Breast epithelium (tissue), 4 donors: ENCODE measurements around the gene CRYBB2. TPM values are rescaled to one million over a fixed set of nuclear protein-coding genes. Genes with fewer than 3 reads are reported as not detected.

Experiments used
- DNase-seq, 2 donors: peaks; one replicate each; pipeline ENCODE4 v3.0.0-alpha.2; 2019; ENCODE audit warnings: low spot score in 2 of 2
- H3K27ac ChIP-seq, 2 donors: fragments of 200-600 bp; sonication (generic) in 1 of 2; one replicate each; pipeline ENCODE4 v1.5.1; 2016 to 2019; ENCODE audit warnings: mild to moderate bottlenecking in 1 of 2
- H3K27me3 ChIP-seq, 2 donors: fragments of 200-600 bp; sonication (generic) in 1 of 2; one replicate each; pipeline versions ENCODE4 v1.5.1 to v1.6.0; 2017 to 2019; ENCODE audit warnings: control low read depth in 1 of 2, mild to moderate bottlenecking in 1 of 2
- H3K36me3 ChIP-seq: fragments of 200-600 bp; one replicate; pipeline ENCODE4 v1.5.1; 2019
- H3K4me1 ChIP-seq, 2 donors: fragments of 200-600 bp; sonication (generic); one replicate each; pipeline ENCODE4 v1.5.1; 2016 to 2019; ENCODE audit warnings: control low read depth in 1 of 2
- H3K4me3 ChIP-seq, 3 donors: fragments of 200-600 bp; sonication (generic); 1 replicate in 2 of 3; 2 replicates in 1 of 3; pipeline ENCODE4 v1.5.1; 2016 to 2019; ENCODE audit warnings: mild to moderate bottlenecking in 3 of 3, moderate library complexity in 2 of 3
- H3K9me3 ChIP-seq, 2 donors: fragments of 200-600 bp; sonication (generic) in 1 of 2; one replicate each; pipeline ENCODE4 v1.5.1; 2016 to 2019; ENCODE audit warnings: control low read depth in 1 of 2
- POLR2A ChIP-seq: fragments of 450-650 bp; IDR thresholded peaks from one replicate; pipeline ENCODE4 v1.6.1; 2016; ENCODE audit warnings: antibody characterized with exemption, mild to moderate bottlenecking, moderate library complexity
- POLR2AphosphoS5 ChIP-seq, 3 donors: sonication (generic); formaldehyde crosslinking; IDR thresholded peaks; one replicate each; pipeline ENCODE4 v1.6.1; 2017; ENCODE audit warnings: antibody characterized with exemption in 3 of 3
- intact Hi-C: fragments of 100-400 bp; cut with DNase I; formaldehyde crosslinking; loops from one replicate; pipeline ENCODE4 v1.15.1; 2023; ENCODE audit warnings: low total_unique reads
- total RNA-seq, 3 donors: library from RNA; depleted of rRNA; stranded (reverse); fragments of >200 nt; gene quantifications; one replicate each; pipeline ENCODE4 v1.1.0, GENCODE V29; 2016
- TF ChIP-seq, protein P1 (sequence below), 3 donors: fragments of 450-650 bp; IDR thresholded peaks; one replicate each; pipeline ENCODE4 v1.5.1; 2016 to 2017; ENCODE audit warnings: antibody characterized with exemption in 3 of 3, mild to moderate bottlenecking in 3 of 3, moderate library complexity in 3 of 3

CRYBB2 gene, protein sequence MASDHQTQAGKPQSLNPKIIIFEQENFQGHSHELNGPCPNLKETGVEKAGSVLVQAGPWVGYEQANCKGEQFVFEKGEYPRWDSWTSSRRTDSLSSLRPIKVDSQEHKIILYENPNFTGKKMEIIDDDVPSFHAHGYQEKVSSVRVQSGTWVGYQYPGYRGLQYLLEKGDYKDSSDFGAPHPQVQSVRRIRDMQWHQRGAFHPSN
- under 1 TPM in 1 of 3 donors, not detected in 2; 0.66 TPM for total RNA-seq

GRCh38 chr22:25219211-25219689 lies at the start of gene CRYBB2:
TSS of gene CRYBB2 (plus strand) at chr22:25219639. CDS start at chr22:25221430, 1,791 bp downstream.
- Histone ChIP-seq H3K36me3 (no peaks in the 10 kb centered on the region), H3K27me3 (no peaks in the 10 kb centered on the region), H3K4me3 (no peak within 1 kb of the TSS), H3K9me3 (no peaks in the 10 kb centered on the region), H3K27ac (no peak within 1 kb of the TSS), H3K4me1 (no peaks in the 10 kb centered on the region)
- intact Hi-C loops, result no loop called here
- DNase-seq, result no peak
- no peak for TF ChIP-seq POLR2A
- TF ChIP-seq, protein P1, sequence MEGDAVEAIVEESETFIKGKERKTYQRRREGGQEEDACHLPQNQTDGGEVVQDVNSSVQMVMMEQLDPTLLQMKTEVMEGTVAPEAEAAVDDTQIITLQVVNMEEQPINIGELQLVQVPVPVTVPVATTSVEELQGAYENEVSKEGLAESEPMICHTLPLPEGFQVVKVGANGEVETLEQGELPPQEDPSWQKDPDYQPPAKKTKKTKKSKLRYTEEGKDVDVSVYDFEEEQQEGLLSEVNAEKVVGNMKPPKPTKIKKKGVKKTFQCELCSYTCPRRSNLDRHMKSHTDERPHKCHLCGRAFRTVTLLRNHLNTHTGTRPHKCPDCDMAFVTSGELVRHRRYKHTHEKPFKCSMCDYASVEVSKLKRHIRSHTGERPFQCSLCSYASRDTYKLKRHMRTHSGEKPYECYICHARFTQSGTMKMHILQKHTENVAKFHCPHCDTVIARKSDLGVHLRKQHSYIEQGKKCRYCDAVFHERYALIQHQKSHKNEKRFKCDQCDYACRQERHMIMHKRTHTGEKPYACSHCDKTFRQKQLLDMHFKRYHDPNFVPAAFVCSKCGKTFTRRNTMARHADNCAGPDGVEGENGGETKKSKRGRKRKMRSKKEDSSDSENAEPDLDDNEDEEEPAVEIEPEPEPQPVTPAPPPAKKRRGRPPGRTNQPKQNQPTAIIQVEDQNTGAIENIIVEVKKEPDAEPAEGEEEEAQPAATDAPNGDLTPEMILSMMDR (IDR thresholded peaks at IDR 0.05), result no peak
- TF ChIP-seq POLR2AphosphoS5 (IDR thresholded peaks at IDR 0.05), result no peak

- Histone ChIP-seq H3K9me3 (no peaks in the 10 kb centered on the region), H3K4me3 (no peak overlapping the region), H3K36me3 (no peaks in the 10 kb centered on the region), H3K4me1 (peaks cover 0 to 1% of the 10 kb centered on the region in 2 donors), H3K27me3 (no peaks in the 10 kb centered on the region), H3K27ac (peak overlapping the region in 1 of 2 donors; percentile 40)
- intact Hi-C loops, result no loop called here
- TF ChIP-seq, protein P1 (IDR thresholded peaks at IDR 0.05), result no peak
- TF ChIP-seq POLR2AphosphoS5 (IDR thresholded peaks at IDR 0.05), result no peak
- no peak for TF ChIP-seq POLR2A
- no peak for DNase-seq
These were observed 48.9 kb upstream of the CRYBB2 start for GRCh38 chr22:25170426-25170980.

GRCh38 chr22:25172153-25172552 lies 47.3 kb upstream of the CRYBB2 start:
- Histone ChIP-seq H3K36me3 (no peaks in the 10 kb centered on the region), H3K9me3 (no peaks in the 10 kb centered on the region), H3K4me3 (no peak overlapping the region), H3K27ac (no peak overlapping the region), H3K27me3 (no peaks in the 10 kb centered on the region), H3K4me1 (peaks cover 0 to 5% of the 10 kb centered on the region in 2 donors)
- TF ChIP-seq, protein P1 (IDR thresholded peaks at IDR 0.05), result peak in 2 of 3 donors; percentile 45 to 60
- no peak for TF ChIP-seq POLR2AphosphoS5 (IDR thresholded peaks at IDR 0.05)
- intact Hi-C loops, result no loop called here
- DNase-seq, result no peak

- Histone ChIP-seq H3K9me3 (peaks cover 0 to 1% of the 10 kb centered on the region in 2 donors), H3K4me3 (no peak overlapping the region), H3K27me3 (no peaks in the 10 kb centered on the region), H3K36me3 (no peaks in the 10 kb centered on the region), H3K27ac (peak overlapping the region; percentile 84 to 89), H3K4me1 (peaks cover 0 to 5% of the 10 kb centered on the region in 2 donors)
- no peak for DNase-seq
- TF ChIP-seq POLR2AphosphoS5 (IDR thresholded peaks at IDR 0.05), result no peak
- no peak for TF ChIP-seq POLR2A
- TF ChIP-seq, protein P1 (IDR thresholded peaks at IDR 0.05), result no peak
- intact Hi-C loops, result no loop called here
These were observed 45.1 kb upstream of the CRYBB2 start for GRCh38 chr22:25174156-25174887.
